AML-193 (cell line): ENCODE data around the gene VOPP1.
"Not testable (repeated sequence)": the region's sequence is repeated elsewhere in the genome, so short reads cannot be mapped to it uniquely, and the experiment has no call there.

Experiments
- DNase-seq, 2 experiments: peaks; one replicate each; lab custom pipeline; 2025; lab: John Stamatoyannopoulos, UW

VOPP1 gene

DNA sequence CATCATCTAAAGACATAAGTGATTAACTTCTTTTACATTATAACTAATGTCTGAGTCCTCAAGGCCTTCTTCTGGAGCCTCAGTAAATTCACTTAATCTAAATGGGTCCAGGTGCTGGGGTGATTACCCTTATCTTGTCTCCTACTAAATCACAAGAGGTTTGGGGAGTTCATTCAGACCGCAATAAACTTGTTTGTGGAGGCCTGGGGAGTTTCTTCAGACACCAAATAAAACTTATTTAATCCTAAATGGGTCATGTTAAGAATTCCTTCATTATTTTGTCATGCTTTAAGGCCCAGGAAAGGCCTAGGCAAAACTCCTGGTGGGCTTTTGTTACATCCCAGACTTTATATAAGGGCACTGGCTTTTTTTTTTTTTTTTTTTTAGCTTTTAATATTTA is 62.1 kb downstream of the VOPP1 start:
- not testable (repeated sequence) for DNase-seq

DNA sequence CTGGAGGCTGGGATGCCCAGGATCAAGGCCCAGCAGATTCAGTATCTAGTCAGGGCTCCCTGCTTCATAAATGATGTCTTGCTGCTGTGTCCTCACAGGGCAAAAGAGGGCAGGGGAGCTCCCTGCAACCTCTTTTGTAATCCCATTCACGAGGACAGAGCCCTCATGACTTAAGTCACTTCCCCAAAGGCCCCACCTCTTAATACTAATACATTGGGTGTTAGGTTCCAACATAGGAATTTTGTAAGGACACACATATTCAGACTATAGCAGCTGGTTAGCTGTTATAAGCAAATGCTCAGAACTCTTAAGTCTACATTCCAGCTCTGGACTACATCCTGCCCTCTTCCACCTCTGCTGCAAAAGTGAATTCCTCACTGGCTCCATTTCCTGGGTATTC is 63.0 kb downstream of the VOPP1 start:
- peak; percentile 3 to 14 for DNase-seq

DNA sequence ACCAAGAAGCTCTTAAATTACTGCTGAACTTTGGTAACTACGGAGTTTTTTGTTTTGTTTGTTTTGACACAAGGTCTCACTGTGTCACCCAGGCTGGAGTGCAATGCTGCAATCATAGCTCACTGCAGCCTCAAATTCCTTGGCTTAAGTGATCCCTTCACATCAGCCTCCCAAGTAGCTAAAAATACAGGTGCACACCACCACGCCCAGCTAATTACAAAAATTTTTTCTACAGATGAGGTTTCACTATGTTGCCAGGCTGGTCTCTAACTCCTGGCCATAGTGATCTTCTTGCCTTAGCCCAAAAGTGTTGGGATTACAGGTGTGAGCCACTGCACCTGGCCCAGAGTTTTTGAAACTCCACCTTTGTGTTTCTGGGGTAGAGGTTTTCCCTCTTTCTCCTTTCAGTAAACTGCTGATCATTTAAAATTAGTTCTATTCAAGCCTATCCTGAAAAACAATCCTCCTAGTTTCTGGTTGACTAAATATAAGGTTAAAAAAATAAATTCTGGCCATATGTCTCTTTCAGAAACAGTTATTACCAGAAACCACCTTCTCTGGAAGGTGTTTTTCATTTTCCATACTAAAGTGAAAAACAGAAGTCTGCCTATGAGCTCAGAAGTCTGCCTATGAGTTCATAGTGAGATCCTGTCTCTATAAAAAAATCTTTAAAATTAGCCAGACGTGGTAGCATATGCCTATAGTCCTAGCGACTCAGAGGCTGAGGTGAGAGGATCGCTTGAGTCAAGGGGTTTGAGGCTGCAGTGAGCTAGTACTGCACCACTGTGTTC is 63.9 kb downstream of the VOPP1 start:
- no peak for DNase-seq

DNA sequence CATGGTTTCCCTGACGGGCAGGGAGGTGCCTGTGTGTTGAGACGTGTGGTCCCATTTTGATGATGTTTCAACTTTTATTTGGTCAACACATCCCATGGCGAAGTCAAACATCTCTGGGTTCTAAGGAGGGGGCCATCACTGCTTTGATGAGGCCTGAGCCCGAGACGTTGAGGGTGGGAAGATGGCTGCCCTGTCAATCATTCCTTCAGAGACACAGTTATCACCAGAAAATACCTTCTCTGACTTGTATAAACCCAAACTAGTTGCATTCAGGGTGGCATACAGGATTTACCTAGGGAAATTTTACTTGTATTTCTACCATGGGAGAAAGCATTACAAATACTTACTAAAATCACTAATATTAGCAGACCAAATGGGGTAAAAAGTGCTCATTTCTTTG is 64.6 kb downstream of the VOPP1 start:
- DNase-seq = no peak

DNA sequence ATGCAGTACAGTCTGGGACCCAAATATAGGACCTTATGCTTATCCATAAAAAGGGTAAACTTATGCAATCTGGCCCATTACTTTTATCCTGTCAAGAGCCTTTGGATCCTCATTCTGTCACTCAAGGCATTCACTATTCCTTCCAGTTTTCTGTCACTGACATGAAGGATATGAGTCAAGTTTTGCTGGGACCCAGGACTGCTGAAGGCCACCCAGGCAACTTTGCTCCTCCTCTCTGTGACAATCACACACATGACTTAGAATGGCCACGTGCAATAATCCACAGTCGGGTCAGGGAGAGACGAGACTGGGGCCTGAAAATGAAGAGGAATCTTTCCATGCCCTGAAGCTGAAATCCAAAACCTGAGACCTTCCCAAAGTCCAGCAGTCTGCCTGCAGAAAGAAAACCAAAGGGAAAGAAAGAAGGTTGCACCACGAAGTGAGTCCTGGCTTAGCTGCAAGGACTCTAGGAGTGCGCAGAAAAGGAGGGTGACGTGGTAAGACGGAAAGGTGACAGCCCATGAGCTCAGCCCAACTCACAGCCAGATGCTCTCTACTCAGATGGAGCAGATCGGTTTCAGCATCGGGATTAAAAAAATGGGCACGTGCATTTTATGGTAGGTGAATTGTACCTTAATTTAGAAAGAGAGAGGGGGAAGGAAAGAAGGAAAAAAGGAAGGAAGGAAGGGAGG is 67.2 kb downstream of the VOPP1 start:
- no peak for DNase-seq

- DNase-seq = no peak
Observed at GRCh38 chr7:55504093-55504859, 68.0 kb downstream of the VOPP1 start.

DNA sequence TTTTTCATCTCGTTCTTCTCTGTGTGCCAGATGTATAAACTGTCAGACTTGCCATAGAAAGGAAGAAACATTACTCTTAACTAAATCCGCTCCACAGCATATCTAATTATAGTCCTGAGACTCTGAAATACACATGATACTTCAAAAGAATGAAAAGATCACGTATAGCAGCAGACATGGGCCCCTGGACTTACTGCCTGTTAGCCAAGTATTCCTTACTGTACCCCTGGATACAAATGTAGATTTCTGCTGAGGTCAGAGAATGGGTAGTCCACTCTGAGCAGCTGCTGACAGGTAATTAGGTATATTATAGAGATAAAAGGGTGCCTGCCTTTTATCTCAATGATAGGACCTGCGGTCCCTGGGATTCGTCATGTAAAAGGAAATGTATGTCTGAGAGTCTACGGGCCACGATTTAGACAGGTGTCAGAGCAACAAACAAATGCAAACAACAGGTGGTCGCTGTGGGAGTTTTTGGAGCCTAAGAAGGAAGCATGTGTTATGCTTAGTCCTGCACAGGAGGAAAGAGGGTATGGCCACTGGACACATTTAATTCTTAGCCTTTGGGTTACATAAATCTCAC is 69.4 kb downstream of the VOPP1 start:
- no peak for DNase-seq

- no peak for DNase-seq
Observed at GRCh38 chr7:55502124-55502857, 70.0 kb downstream of the VOPP1 start.

- DNase-seq = no peak
Observed at GRCh38 chr7:55501611-55502010, 70.7 kb downstream of the VOPP1 start.

GRCh38 chr7:55500117-55500756 is 72.1 kb downstream of the VOPP1 start:
- DNase-seq = no peak

GRCh38 chr7:55499591-55499990 is 72.7 kb downstream of the VOPP1 start:
- DNase-seq = no peak

DNA sequence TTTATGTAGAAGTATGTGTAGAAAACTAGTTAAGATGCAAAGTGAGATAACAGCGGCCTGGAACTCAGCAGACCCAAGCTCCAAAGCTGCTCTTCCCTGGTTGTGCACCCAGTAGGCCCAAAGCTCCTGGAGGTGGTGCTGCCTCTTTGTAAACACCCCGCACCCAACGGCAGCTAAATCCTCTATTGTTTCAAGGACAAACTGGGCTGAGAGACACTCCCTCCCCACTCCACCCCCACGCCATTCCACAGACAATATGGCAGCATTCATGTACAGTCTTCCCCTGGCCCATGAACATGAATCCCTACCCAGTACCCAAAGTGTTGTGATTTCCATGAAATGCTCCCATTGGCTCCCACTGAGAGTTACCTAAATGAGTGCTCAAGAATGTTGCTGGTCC is 73.5 kb downstream of the VOPP1 start:
- DNase-seq = no peak

DNA sequence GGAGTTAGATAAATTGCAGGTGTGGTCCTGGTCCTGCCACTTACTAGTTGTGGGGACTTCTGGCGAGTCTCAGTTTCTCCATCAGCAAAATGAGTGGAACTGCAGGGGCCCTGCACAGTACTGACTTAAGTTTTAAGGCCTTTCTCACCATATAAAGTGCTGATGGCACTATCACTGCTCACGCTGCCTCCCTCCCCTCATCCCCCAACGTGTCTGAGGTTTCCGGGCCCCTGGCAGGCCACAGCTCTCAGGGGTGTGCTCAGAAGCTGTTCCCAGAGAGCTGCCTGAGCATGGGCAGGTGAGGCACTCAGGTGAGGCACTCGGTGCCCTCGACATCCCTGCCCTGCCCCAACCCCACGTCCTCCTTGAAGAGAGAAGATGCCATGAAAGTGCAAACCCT is 74.2 kb downstream of the VOPP1 start:
- no peak for DNase-seq

DNA sequence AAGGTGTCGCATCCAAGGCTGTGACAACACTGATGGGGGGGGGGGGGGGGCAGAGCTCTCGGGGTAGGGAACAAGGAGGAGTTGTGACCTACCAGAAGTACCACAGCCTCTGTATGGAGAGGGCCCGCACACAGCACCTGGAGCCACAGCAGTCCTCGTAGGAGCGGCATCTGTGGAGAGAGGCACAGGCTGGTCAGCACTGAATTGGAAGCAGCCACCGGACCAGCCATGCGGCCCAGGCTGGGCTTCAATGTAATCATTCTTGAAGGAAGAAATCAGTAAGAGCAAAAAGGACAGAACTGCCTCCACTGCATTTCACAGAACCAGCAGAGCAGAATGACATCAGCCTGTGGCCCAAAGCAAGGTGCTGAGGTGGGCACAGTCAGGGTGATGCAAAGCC is 74.8 kb downstream of the VOPP1 start:
- DNase-seq = no peak

DNA sequence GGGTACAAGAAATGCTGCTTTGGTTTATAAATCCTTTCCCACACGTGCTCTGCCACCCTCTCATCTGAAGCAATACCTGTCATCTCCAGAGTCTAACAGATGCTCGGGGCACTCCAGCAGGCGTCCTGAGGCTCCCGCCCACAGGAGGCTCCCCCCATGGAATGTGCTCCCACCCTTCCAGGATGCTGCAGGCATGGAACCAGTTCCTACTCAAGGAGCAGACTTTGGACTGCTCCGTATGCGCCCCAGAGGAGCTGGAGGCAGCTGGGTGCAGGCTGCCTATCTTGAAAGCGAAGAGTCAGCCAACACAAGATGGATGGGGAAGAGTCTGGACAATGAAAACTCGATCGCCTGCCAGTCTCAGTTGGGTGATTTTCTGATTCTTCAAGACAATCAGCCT is 75.4 kb downstream of the VOPP1 start:
- no peak for DNase-seq

GRCh38 chr7:55494951-55495350 is 77.4 kb downstream of the VOPP1 start:
- DNase-seq = no peak

DNA sequence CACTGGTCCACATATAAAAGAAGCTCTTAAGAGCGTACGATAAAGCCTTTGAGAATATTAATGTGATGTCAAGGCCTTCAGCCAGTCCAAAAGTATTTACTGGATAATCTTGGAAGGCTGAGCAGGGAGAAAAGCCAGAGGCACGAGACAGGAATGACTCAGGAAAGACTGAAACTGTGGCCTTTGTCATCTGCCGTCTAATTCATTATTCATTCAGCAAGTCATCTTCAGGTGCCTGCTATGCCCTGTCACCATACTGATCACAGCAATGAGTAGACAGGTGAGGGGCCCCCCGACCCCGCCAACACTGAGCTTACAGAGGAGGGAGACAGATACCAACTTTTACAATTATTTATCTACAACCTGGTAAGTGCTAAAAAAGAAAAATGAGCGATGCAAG is 78.9 kb downstream of the VOPP1 start:
- DNase-seq = no peak

DNA sequence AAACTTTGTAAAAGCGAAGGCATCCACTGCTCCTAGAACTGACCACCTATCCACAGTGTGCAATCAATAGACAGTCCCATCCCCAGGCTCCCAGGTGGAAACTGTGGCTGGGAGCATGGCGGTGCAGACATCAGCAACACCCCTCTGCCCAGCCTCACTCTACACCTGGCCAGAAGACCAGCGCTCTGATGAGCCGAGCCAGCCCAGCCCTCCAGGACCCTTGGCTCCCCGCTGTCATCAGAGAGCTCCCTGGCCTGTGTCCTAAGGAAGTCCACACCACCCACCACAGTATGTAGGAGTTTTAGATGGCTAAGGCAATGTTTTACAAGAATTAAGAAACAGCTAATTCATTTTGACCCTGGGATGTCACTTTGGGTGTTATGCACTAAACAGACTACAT is 81.0 kb downstream of the VOPP1 start:
- no peak for DNase-seq

GRCh38 chr7:55490099-55490498 is 82.2 kb downstream of the VOPP1 start:
- DNase-seq = no peak

DNA sequence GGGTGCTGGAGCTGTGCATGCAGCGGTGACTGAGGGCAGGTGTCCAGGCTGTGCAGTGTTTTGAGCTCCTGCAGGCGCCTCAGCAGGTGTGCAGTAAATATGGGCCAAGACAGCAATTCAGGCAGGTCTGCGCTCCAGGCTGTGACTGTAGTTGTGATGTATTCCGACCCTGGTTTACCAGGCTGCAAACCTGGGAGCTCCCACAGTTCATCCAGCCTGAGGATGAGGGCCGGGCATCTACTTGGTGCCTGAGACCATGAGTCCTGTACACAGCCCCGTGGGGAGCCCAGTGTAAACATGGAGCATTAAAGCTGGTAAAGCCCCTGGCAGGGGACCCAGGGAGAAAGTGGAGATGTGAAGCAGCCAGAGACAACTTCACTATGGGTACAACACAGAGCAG is 82.8 kb downstream of the VOPP1 start:
- DNase-seq = no peak

- DNase-seq = no peak
Observed at GRCh38 chr7:55488804-55489340, 83.4 kb downstream of the VOPP1 start.
